Measurements from ENCODE around the gene MEAK7.

Gene MEAK7, protein sequence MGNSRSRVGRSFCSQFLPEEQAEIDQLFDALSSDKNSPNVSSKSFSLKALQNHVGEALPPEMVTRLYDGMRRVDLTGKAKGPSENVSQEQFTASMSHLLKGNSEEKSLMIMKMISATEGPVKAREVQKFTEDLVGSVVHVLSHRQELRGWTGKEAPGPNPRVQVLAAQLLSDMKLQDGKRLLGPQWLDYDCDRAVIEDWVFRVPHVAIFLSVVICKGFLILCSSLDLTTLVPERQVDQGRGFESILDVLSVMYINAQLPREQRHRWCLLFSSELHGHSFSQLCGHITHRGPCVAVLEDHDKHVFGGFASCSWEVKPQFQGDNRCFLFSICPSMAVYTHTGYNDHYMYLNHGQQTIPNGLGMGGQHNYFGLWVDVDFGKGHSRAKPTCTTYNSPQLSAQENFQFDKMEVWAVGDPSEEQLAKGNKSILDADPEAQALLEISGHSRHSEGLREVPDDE

DNA sequence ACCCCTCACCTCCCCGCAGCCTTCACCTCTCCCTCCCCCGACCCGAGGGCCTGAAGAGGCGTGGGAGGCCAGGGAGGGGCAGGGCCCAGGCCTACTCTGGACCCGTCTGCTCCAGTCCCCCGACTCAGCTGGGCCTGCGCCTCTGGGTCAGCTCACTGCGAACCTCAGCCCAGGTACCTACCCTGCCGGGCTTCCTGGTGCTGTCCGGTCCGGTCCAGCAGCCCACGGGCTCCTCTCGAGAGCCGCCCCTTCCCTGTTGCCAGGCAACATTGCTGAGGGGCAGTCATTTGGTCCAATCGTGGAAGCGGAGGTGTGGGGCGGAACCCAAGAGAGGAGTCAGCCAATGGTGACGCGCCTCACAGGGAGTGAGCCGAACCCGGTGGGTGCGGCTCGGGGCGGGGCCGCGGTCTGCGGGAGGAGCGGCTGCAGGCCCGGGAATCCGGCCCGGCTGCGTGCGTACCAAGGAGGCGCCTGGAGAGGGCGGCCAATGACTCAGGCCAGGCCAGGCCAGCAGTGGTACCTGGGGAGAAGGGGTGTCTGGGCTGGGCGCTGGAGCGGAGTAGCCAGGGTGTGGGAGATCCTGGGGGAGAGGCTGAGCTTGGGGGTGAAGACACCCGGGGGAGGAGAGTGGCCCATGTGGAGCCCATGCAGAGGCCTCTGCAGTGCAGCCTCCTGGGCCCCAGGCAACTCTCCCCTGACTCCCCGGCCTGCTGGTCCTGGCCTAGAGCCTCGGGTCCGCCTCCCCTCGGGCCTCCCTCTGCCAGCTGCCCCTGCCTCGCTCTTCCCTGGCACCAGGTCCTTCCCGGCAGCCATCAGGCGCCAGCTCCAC lies at the start of gene MEAK7:
MEAK7 (minus strand) TSS at position 240 of the 829 bp plus-strand sequence. CDS start 6,573 bp downstream, outside the sequence.
- no peak for DNase-seq

DNA sequence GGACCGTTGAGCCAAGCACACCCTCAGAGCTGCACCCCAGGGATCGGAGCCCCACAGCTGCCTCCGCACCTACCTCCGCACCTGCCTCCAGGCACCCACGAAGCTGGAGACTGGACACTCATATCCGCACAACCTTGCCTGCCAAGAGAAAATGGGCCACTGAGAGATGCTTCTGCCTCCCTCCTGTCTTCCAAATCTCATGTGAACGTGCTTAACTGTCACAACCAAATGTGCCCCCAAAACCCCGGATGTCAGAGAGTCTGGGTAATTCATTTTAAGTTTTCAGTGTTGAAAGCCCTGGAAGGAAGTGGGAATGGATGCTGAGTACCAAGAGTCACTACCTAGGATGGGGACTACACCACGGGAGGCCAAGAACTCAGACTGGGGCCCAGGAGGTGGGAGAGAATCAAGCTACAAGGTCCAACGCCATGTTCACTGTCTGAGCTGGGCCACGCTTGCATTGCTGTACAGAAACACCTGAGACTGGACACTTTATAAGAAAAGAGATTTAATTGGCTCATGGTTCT lies 49.5 kb upstream of the MEAK7 start:
- DNase-seq: no peak

DNA sequence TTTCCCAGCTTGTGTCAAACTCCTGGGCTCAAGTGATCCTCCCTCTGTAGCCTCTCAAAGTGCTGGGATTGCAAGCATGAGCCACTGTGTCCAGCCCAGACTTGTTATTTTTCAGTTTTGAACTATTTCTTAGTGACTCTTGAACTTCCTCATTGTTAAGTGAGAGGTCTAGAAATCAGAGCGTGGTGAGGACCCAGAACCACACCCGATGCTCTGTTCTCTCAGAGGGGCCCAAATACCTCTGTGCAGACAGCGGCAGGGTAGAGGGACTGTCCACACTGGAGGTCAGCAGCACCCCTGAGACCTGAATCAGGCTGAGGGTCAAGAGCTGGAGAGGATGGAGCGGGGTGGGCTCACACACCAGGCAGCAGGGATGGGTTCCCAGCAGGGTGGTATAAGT lies 47.7 kb upstream of the MEAK7 start:
- no peak for DNase-seq

DNA sequence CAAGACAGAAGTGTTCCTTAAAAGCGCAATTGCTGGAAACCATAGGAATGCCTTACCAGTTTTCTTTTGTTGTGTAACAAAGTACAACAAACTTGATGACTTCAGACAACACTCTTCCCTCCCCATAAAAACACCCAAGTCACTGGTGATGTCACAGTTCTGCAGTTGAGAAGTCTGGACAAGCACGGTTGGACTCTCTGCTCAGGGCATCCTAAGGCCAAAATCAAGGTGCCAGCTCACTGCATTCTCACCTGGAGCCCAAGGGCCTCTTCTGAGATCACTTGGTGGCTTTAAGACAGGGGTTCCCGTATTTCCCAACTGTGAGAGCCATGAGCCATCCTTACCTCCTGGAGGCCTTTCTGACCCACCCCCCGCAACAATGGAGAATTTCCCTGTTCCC lies 45.6 kb upstream of the MEAK7 start:
- no peak for DNase-seq

DNA sequence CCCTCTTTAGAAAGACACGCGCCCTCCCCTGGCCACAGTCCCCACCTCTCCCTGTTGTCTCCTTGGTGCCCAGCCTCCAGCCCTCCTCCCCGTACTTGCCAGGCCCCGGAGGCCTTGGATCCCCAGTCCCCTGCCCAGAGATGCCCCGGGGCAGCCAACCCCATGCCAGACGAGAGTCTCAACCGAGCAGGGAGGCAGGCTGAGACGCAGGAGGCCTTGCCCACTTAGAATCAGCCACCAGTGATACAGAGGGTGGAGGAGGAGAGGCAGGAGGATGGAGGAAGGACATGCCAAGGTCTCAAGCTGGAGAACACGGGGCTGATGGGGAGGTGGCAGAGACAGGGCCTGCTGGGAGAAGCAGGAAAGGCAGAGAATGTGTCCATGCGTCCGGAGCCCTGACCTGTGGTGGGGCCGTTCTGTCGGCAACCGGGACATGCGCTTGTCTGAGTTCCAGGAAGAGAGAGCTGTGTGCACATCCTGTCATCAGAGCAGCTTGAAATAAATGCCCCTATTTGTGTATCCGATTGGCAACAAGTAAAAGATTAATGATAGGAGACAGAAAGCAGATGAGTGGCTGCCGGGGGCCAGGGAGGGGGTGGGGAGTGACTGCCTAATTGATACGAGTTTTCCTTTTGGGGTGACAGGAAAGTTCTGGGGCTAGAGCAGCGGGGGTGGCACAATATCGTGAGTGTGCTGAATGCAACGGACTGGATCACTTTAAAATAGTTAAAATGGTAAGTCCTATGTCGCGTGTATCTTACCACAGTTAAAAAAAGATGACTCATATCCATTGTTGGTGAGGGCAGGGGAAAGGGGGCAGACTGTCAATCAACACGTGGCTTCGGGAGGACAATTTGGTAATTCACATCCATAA lies 44.7 kb upstream of the MEAK7 start:
- DNase-seq: no peak

DNA sequence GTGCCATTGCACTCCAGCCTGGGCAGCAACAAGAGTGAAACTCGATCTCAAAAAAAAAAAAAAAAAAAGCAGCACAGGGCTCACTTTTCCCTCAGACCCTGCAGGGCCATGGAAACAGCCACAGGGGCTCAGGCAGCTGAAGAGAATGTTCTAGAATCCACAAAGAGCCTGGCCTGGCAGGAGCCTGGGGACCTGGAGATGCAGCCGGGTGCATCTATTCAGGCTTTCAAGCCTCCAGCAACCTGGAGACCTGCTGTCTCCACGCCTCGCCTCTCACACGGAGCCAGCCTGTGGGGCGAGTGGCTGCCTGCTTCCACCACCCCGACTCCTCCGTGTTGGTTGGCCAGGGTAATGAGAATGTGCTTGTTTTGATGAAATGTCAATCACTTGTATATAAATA lies 44.0 kb upstream of the MEAK7 start:
- no peak for DNase-seq

DNA sequence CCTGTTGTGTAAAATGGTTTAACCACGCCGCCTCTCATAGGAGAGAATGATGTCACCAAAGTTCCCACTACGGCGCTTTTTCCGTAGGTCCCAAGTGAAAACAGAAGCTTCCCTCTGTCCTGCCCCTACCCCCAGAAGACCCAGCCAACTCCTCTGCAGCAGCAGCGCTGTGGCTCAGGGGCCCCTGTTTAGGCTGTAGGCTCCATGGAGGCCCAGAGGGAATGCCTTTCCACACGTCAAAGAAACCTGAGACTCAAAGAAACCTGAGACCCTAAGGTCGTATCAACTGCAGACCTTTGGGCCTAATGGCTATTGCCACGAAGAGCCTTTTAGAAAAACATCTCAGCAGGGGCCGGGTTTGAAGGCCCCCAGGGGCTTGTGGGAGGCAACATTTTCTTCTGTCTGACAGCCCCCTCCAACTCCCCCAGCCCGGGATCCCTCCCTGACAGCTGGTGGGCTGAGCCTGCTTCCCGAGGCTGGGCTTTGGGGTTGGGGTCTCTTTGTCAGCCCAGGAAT lies 43.1 kb upstream of the MEAK7 start:
- DNase-seq: no peak

DNA sequence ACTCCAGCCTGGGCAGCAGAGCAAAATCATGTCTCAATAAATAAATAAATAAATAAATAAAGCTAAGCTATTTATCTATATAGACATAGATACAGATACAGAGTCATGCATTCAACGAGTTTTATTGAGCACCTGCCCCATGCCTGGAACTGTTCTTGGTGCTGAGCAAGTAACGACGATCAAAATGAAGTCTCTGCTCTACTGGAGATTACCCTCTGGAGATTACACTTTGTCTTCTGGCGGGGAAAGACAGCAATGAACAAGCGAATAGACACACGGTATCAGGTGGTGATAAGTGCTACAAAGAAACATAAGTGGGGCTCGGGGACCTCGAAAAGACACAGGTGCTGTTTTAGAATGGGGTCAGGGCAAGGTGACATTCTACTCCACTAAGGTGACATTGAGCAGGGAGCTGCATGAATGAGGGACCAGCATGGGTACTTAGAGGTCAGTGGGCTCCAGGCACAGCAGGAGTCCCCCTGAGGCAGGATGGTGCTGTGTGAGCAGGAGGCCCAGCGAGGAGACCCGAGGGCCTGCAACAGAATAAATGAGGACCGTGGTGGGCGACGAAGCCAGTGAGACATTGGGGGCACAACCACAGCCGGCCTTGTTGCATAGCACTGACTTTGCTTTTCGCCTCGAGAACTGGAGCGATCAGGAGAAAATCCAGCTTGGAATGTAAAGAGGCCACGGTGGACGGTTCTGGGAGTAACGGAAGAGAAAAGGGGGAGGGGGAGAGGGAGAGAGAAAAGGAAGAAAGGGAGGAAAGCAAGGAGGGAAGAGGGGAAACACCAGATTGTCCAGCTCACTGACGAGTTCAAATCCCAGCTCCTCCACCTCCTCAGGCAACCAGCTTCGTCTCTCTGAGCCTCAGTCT lies 42.4 kb upstream of the MEAK7 start:
- DNase-seq: no peak

DNA sequence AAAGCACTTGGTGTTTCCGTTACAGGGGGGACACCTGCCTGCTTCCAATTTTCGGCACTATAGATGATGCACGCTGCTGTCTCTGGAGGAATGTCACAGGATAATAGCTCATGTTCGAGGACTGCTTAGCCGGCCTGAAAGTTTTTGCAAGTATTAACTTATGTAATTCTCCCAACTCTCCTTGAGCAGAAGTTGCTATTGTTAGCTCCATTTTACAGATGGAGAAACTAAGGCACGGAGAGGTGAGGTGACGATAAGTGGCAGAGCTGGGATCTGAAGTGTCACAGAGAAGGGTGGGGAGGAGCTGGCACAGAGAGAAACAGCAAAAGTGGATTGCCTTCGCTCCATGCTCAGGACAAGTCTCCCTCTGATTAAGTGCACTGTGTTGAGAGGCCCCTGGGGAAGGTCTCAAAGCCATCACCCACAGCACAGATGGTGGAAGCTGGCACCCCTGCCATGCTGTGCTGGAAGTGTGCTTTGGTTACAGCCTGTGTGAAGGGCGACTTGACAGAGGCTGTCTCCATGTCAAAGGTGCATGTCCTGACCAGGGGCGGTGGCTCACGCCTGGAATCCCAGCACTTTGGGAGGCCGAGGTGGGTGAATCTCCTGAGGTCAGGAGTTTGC lies 40.8 kb upstream of the MEAK7 start:
- DNase-seq: no peak

DNA sequence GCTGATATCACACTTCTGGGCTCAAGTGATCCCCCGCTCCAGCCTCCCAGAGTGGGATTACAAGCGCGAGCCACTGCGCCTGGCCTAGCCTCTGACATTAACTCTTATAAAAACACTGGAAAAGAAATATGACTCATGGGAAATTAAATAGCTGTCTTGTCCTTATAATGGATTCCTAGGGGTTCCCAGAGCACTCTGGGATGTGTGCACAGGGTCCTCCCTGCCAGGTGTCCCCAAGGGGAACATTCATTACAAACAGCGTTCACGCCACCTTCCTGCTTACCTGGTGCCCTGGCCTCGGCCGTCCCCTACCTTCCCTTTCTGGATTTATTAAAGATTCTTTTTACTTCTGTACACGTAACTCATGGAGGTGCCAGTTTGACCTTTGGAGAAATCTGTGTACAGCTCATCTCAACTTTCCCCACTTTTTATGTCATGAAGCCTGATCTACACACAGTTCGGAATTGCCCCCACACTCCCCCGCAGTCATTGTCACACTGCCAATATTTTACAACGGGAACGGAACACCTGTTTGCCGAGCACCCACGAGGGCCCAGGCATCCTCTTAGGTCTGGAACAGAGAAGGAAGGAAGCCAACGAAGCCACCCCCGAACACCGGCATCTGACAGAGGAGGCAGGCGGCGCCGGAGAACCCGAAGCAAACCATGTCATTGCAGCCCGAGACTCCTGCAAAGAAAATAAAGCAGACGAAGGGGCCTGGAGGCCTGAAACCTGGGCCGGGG lies 39.7 kb upstream of the MEAK7 start:
- DNase-seq: no peak

DNA sequence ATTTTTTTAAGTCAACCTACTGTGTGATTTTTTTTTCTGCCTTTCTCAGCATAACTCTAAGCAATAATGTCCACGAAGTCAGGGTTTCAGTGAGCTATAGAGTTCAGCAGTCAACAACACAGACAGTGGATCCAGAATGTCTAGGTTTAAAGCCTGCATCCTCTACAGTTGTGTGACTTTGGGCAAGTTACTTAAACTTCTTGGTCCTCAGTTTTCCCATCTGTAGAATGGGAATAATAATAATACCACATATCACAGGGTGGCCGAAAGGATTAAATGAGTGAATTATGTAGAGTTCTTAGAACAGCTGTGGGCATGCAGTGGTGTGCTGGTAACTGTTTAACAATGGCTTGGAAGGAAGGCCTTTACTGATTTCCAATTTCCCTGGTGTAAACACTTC lies 38.8 kb upstream of the MEAK7 start:
- DNase-seq: no peak

DNA sequence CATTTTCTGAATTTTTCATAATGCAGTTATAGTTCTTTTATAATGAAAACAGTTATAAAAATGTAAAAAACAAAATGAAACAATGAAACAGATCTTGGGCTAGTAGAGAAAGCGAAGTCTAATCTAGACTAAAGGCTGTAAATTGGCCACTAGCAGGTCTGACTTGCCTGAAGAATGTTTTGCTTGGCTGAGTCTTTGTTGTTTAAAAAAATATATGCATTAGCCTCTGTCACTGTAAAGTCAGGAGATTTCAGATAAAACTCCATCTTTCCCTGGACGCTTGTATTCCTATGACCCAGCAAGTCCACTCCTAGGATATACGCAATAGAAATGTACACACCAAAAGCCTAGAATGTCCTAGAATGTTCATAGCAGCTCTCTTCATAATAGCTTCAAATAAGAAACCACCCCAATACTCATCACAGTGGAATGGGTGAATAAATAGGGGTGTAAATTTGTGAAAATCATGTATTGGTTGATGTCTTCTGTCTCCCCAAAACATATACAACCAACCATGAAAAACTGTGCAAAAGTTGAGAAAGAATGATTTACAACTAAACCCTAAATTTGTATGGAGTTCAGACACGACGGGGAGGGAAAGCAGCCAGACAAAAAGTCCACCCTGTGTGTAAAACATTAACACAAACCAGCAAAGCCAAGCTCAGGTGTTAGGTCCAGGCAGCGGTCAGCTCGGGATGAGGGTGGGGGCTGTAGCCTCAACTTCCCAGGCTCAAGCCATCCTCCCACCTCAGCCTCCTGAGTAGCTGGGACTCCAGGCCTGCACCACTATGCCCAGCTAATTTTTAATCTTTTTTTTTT lies 37.7 kb upstream of the MEAK7 start:
- no peak for DNase-seq

DNA sequence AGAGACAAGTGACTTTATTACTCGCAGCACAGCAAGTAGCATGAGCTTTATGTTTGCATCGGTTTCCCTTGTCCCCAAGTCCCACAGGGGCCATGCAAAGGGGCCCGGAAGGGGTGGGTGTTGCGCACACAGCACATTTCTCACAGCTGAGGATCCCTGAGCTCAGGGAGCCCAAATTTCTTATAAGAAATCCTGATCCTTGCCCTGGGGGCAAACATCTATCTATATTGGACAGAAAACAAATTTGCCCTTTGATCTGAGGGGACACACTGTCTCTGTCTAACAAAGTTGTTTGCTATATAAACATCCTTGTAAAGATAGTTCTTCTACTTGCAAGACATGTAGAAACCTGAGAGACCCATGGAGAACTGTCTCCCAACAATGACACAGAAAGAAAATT lies 35.7 kb upstream of the MEAK7 start:
- DNase-seq: no peak

DNA sequence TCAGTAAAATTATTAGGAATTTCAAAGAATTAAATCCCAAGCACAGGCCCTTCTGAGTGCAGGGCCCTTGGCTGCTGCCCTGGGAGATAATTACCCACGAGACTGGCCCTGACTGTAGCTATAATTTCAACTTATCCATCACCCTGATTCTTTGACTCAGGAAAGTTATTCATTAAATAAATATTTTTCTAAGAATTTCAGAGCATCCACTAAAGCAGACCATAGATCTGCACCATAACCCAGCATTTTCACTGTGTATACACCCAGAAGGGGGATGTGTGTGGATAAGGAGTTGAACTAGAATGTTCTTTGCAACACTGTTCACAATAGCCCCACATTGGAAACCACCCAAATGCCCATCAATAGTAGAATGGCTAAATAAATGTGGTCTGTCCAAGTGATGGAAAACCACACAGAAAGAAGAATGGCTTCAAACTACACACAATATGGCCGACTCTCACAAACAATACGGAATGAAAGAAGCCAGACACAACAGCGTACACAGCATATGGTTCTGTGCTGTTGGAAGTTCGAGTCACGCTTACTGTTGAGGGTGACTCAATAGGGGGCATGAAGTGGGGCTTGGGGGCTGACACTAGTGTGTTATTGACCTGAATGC lies 33.9 kb upstream of the MEAK7 start:
- no peak for DNase-seq

DNA sequence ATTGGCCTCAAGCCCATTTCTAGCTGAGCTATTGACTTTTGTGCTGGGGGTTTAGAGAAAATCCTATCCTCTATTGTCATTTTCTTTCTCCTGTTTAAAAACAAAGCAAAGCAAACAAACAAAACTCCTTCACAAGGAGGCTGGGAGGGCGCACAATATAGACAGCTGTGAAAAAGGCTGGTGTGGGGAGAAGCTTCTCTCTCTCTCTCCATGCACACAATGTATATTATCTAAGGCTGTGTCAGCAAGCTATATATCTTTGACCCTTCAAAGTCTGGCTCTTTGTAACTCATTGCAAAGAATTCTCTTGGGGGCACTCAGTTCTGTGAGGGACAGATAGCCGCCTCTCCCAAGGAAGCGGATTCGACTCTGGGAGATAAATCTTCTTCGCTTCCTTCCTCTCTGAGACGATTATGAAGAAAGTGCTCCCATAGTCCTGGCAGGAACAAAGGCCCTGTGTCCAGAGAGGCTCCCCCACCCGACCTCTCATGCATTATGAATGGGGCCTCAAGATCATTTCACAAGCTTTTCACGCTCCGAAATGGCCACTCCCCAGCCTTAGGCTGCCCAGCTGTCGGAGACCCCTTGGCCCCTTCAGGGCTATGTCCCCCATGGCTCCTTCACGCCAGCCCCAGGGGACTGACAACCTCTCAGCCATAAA lies 33.2 kb upstream of the MEAK7 start:
- DNase-seq: no peak

DNA sequence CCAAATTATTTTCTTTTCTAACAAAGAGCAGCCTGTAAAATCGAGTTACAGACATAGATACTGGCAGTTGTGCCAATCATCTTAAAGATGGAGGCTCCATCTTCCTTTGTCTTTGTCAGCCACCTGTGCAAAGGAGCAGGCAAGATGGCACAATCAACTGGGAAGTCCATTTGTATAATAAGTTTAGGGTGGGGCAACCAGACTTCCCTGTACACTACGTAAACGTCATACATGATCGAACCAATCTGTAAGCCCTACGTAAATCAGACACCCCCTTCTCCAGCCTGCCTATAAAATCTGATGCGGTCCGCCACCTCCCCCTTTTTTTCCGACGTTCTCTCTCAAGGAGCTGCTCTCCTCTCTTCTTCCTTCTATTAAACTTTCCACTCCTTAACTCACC lies 31.4 kb upstream of the MEAK7 start:
- no peak for DNase-seq

DNA sequence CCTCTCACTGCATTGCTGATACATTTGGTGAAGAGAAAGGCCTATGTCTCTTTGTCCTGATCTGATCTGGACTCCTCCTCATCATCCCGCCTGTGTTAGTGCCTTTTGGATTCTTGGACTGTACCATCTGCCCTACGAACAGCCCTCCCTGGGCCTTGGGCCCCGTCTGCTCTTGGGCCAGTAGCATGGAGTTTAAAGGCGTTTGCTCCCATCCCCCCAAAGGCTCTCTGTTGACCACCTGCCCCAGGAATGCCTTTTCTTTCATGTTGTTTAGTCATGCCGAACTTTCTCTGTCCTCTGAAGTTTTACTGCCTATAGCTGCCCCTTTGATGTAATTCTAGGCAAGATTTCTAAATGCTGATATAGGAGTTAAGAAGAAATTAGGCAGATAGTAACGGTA lies 30.9 kb upstream of the MEAK7 start:
- no peak for DNase-seq

DNA sequence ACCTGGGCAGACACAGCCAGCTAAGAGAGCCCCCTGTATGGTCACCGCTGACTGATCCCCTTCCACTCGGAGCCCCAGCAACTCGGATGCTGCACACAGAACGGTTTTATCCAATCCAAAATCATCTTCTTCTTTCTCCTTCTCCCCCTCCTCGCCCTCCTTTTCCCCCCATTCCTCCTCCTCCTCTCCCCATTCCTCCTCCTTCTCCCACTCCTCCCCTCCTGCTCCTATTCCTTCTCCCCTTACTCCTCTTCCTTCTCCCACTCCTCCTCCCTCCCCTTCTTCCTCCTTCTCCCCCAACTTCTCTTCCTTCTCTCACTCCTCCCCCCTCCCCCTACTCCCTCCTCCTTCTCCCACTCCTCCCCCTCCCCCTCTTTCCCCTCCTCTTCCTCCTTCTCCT lies 30.4 kb upstream of the MEAK7 start:
- no peak for DNase-seq

All from NCI-H1417 treated with DMSO at 0.1 percent for 48 hours (cell line).